Measurements from ENCODE around the gene HAO1. TPM values are rescaled to one million over a fixed set of nuclear protein-coding genes. Genes with fewer than 3 reads are reported as not detected.

Gene HAO1
- total RNA-seq (2014; rRNA removed; shearing (Covaris generic)) = not detected in 2 replicates
- total RNA-seq (2022) = not detected in 2 replicates
- percentile 9 among the genes with signal in this experiment for Bru-seq, nascent RNA
- percentile 8 among the genes with signal in this experiment for BruChase-seq, experiment 1, labeled RNA remaining after a 6-hour chase
- percentile 9 among the genes with signal in this experiment for BruChase-seq, experiment 2, labeled RNA remaining after a 2-hour chase
- long read RNA-seq = 0 reads

DNA sequence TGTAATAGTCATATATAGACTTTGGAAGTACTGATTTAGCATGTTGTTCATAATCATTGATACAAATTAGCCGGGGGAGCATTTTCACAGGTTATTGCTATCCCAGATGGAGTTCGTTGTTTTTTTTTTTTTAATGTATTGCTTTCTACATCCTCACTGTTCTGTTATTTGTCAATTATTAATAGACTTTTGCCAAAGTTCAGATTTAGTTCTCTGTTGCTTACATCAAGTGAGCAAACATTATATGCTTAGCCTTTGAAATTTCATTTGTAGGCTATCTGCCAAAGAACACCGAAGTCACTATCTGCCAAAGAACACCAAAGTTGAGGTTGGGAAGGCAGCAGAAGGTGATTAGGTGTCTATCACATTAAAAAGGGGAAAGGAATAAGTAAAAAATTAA is at the start of gene HAO1:
Gene HAO1 (minus strand): TSS at position 118 of the 400 bp plus-strand sequence. CDS start 36 bp downstream, at position 82.
- intact Hi-C loops (cut with micrococcal nuclease; ENCODE audit: unreplicated experiment) = no loop called here
- Histone ChIP-seq H3K36me3 (ENCODE audit: insufficient read depth, low read length) (no peaks in the 10 kb centered on the region), H3K9me3 (ENCODE audit: low read length) (no peaks in the 10 kb centered on the region), H4K20me1 (ENCODE audit: insufficient read depth, low read length) (no peaks in the 10 kb centered on the region), H3K9me2 (ENCODE audit: insufficient read depth, low read length) (no peaks in the 10 kb centered on the region), H3K79me2 (ENCODE audit: insufficient read depth, low read depth, low read length) (no peaks in the 10 kb centered on the region), H3K4me3 (ENCODE audit: low read depth, low read length, poor library complexity, severe bottlenecking) (no peak within 1 kb of the TSS), H2AFZ (ENCODE audit: low read length) (no peak within 1 kb of the TSS), H3K4me1 (ENCODE audit: insufficient read depth, low read length, poor library complexity, severe bottlenecking) (peaks cover 11% of the 10 kb centered on the region), H3K27ac (ENCODE audit: low read depth, low read length, poor library complexity, severe bottlenecking) (no peak within 1 kb of the TSS), H3K4me2 (ENCODE audit: low read length) (no peak within 1 kb of the TSS)
- no peak for DNase-seq (ENCODE audit: low spot score)
- no peak for TF ChIP-seq EZH2phosphoT487 (IDR thresholded peaks at IDR 0.05; ENCODE audit: borderline replicate concordance, low read depth, low read length)
- ChIA-PET CTCF (ENCODE audit: unreplicated experiment) (no interaction called here), POLR2A (no interaction called here)
- BruUV-seq (replicated peaks) = no TSS peak

GRCh38 chr20:7989379-7989778 is 49.1 kb upstream of the HAO1 start:
- ChIA-PET POLR2A (interaction anchor here (0.7 to 1.4 kb wide), 6 partner anchors 11 to 532 kb away, joined by 3 to 5 read pairs (median 4); no protein-coding TSS in a partner anchor), CTCF (ENCODE audit: unreplicated experiment) (no interaction called here)
- BruUV-seq (replicated peaks) = no TSS peak
- H3K27ac ChIP-seq (ENCODE audit: low read depth, low read length, poor library complexity, severe bottlenecking) = no peak overlapping the region
- peaks cover 3% of the 10 kb centered on the region; the same call in 1 of the 2 replicates for H3K9me3 ChIP-seq (ENCODE audit: low read length)
- H3K4me1 ChIP-seq (ENCODE audit: insufficient read depth, low read length, poor library complexity, severe bottlenecking) = no peaks in the 10 kb centered on the region
- intact Hi-C loops (cut with micrococcal nuclease; ENCODE audit: unreplicated experiment) = no loop called here
- no peak for TF ChIP-seq EZH2phosphoT487 (IDR thresholded peaks at IDR 0.05; ENCODE audit: borderline replicate concordance, low read depth, low read length)
- TF ChIP-seq, protein P1, sequence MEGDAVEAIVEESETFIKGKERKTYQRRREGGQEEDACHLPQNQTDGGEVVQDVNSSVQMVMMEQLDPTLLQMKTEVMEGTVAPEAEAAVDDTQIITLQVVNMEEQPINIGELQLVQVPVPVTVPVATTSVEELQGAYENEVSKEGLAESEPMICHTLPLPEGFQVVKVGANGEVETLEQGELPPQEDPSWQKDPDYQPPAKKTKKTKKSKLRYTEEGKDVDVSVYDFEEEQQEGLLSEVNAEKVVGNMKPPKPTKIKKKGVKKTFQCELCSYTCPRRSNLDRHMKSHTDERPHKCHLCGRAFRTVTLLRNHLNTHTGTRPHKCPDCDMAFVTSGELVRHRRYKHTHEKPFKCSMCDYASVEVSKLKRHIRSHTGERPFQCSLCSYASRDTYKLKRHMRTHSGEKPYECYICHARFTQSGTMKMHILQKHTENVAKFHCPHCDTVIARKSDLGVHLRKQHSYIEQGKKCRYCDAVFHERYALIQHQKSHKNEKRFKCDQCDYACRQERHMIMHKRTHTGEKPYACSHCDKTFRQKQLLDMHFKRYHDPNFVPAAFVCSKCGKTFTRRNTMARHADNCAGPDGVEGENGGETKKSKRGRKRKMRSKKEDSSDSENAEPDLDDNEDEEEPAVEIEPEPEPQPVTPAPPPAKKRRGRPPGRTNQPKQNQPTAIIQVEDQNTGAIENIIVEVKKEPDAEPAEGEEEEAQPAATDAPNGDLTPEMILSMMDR (conservative IDR thresholded peaks at IDR 0.05; ENCODE audit: low read length) = peak; percentile 56; the same call in 1 of the 2 replicates
- DNase-seq (ENCODE audit: low spot score) = no peak
- H4K20me1 ChIP-seq (ENCODE audit: insufficient read depth, low read length) = no peaks in the 10 kb centered on the region
- no peak overlapping the region for H3K4me3 ChIP-seq (ENCODE audit: low read depth, low read length, poor library complexity, severe bottlenecking)
- no peak overlapping the region for H3K4me2 ChIP-seq (ENCODE audit: low read length)
- H3K79me2 ChIP-seq (ENCODE audit: insufficient read depth, low read depth, low read length) = no peaks in the 10 kb centered on the region
- H3K36me3 ChIP-seq (ENCODE audit: insufficient read depth, low read length) = peaks cover 49% of the 10 kb centered on the region
- no peak overlapping the region for H2AFZ ChIP-seq (ENCODE audit: low read length)
- H3K9me2 ChIP-seq (ENCODE audit: insufficient read depth, low read length) = no peaks in the 10 kb centered on the region

- CTCF ChIA-PET (ENCODE audit: unreplicated experiment) = no interaction called here
- intact Hi-C loops (cut with micrococcal nuclease; ENCODE audit: unreplicated experiment) = no loop called here
- H2AFZ ChIP-seq (ENCODE audit: low read length) = no peak overlapping the region
- H3K36me3 ChIP-seq (ENCODE audit: insufficient read depth, low read length) = peaks cover 61% of the 10 kb centered on the region
- POLR2A ChIA-PET = no interaction called here
- no peak overlapping the region for H3K27ac ChIP-seq (ENCODE audit: low read depth, low read length, poor library complexity, severe bottlenecking)
- no peaks in the 10 kb centered on the region for H4K20me1 ChIP-seq (ENCODE audit: insufficient read depth, low read length)
- DNase-seq (ENCODE audit: low spot score) = no peak
- no peaks in the 10 kb centered on the region for H3K4me1 ChIP-seq (ENCODE audit: insufficient read depth, low read length, poor library complexity, severe bottlenecking)
- TF ChIP-seq, protein P1 (conservative IDR thresholded peaks at IDR 0.05; ENCODE audit: low read length) = no peak
- TF ChIP-seq EZH2phosphoT487 (IDR thresholded peaks at IDR 0.05; ENCODE audit: borderline replicate concordance, low read depth, low read length) = no peak
- no peak overlapping the region for H3K4me2 ChIP-seq (ENCODE audit: low read length)
- no peak overlapping the region for H3K4me3 ChIP-seq (ENCODE audit: low read depth, low read length, poor library complexity, severe bottlenecking)
- H3K9me3 ChIP-seq (ENCODE audit: low read length) = no peaks in the 10 kb centered on the region
- no peaks in the 10 kb centered on the region for H3K9me2 ChIP-seq (ENCODE audit: insufficient read depth, low read length)
- H3K79me2 ChIP-seq (ENCODE audit: insufficient read depth, low read depth, low read length) = no peaks in the 10 kb centered on the region
- BruUV-seq (replicated peaks) = no TSS peak
These were observed 45.7 kb upstream of the HAO1 start for GRCh38 chr20:7985916-7986315.

All from OCI-LY7 (cell line).